ENCODE results near the gene ZBTB1. TPM values are rescaled to one million over a fixed set of nuclear protein-coding genes. Genes with fewer than 3 reads are reported as not detected.

The ZBTB1 gene
- total RNA-seq, 2 donors from 2014 or later = 26.2 to 32.7 TPM

- peak within 1 kb of the TSS; percentile 100 for H3K27ac ChIP-seq
- no peaks in the 10 kb centered on the region for H3K36me3 ChIP-seq
- TF ChIP-seq, protein P1, sequence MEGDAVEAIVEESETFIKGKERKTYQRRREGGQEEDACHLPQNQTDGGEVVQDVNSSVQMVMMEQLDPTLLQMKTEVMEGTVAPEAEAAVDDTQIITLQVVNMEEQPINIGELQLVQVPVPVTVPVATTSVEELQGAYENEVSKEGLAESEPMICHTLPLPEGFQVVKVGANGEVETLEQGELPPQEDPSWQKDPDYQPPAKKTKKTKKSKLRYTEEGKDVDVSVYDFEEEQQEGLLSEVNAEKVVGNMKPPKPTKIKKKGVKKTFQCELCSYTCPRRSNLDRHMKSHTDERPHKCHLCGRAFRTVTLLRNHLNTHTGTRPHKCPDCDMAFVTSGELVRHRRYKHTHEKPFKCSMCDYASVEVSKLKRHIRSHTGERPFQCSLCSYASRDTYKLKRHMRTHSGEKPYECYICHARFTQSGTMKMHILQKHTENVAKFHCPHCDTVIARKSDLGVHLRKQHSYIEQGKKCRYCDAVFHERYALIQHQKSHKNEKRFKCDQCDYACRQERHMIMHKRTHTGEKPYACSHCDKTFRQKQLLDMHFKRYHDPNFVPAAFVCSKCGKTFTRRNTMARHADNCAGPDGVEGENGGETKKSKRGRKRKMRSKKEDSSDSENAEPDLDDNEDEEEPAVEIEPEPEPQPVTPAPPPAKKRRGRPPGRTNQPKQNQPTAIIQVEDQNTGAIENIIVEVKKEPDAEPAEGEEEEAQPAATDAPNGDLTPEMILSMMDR (IDR thresholded peaks at IDR 0.05) = no peak
- no peaks in the 10 kb centered on the region for H3K9me3 ChIP-seq
- no peaks in the 10 kb centered on the region for H3K27me3 ChIP-seq
- H3K4me3 ChIP-seq = peak within 1 kb of the TSS; percentile 78
- intact Hi-C loops (cut with DNase I) = no loop called here
- peaks cover 35% of the 10 kb centered on the region for H3K4me1 ChIP-seq
- peak within 1 kb of the TSS; percentile 97 to 100 for H3K9ac ChIP-seq (ENCODE audit: low read depth in 2 of 2, low read length in 2 of 2)
- peak; percentile 87 for DNase-seq
Observed at GRCh38 chr14:64503434-64504309, 898 bp upstream of the ZBTB1 start, which contains the start of gene ZBTB25. Gene ZBTB25 (minus strand): TSS chr14:64503838. CDS start chr14:64490533, 13,305 bp downstream.

- H3K4me3 ChIP-seq = peak overlapping the region; percentile 78
- H3K27ac ChIP-seq = peak overlapping the region; percentile 100
- intact Hi-C loops (cut with DNase I) = no loop called here
- H3K9ac ChIP-seq (ENCODE audit: low read depth in 2 of 2, low read length in 2 of 2) = peak overlapping the region; percentile 97 to 100
- no peaks in the 10 kb centered on the region for H3K36me3 ChIP-seq
- TF ChIP-seq, protein P1 (IDR thresholded peaks at IDR 0.05) = no peak
- H3K9me3 ChIP-seq = no peaks in the 10 kb centered on the region
- H3K27me3 ChIP-seq = no peaks in the 10 kb centered on the region
- DNase-seq = peak; percentile 92
- peaks cover 42% of the 10 kb centered on the region for H3K4me1 ChIP-seq
Observed at GRCh38 chr14:64504897-64505794, 576 bp downstream of the ZBTB1 start.

DNA sequence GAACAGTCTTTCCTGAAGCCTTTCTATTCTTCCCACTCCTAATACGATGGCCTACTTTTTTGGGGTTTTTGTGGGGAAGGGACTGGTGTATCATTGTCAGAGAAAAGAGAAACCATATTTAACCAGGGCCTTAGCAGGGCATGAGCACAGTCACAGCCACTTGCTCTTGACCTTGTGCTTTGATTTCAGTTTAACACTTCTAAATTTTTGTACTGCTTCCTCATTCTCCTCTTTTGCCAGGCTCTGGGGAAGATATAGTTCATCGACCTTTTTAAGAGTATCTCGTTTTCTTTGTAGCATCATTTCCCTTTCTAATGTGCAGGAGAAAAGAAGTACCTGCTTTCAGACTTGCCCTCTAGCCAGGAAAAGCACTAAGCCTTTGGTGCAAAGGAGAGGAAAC is 2.2 kb downstream of the ZBTB1 start:
- Histone ChIP-seq H3K4me3 (peak overlapping the region; percentile 78), H3K9me3 (no peaks in the 10 kb centered on the region), H3K27me3 (no peaks in the 10 kb centered on the region), H3K36me3 (no peaks in the 10 kb centered on the region), H3K27ac (peak overlapping the region; percentile 32), H3K9ac (ENCODE audit: low read depth in 2 of 2, low read length in 2 of 2) (peak overlapping the region in 1 of 2 donors; percentile 48), H3K4me1 (peaks cover 32% of the 10 kb centered on the region)
- no peak for DNase-seq
- intact Hi-C loops (cut with DNase I) = no loop called here
- TF ChIP-seq, protein P1 (IDR thresholded peaks at IDR 0.05) = no peak

GRCh38 chr14:64507376-64508156 is 3.0 kb downstream of the ZBTB1 start:
- H3K27ac ChIP-seq = no peak overlapping the region

More at GRCh38 chr14:64507376-64508156, 3.0 kb downstream of the ZBTB1 start:
- intact Hi-C loops (cut with DNase I) = no loop called here
- Histone ChIP-seq H3K27me3 (no peaks in the 10 kb centered on the region), H3K4me3 (no peak overlapping the region), H3K4me1 (peaks cover 26% of the 10 kb centered on the region), H3K36me3 (no peaks in the 10 kb centered on the region), H3K9ac (ENCODE audit: low read depth in 2 of 2, low read length in 2 of 2) (peak overlapping the region in 1 of 2 donors; percentile 48), H3K9me3 (no peaks in the 10 kb centered on the region)
- TF ChIP-seq, protein P1 (IDR thresholded peaks at IDR 0.05) = no peak
- DNase-seq = no peak
